Esophagus muscularis mucosa (tissue), 4 donors: ENCODE data around the gene DAB1. TPM values are rescaled to one million over a fixed set of nuclear protein-coding genes. Genes with fewer than 3 reads are reported as not detected.

Experiments
- DNase-seq: peaks from one replicate; pipeline ENCODE4 v3.0.0-alpha.2; 2017; ENCODE audit errors: extremely low spot score
- H3K27ac ChIP-seq, 4 donors: fragments of 200-600 bp; sonication (generic); replicated peaks in 1 of 4; 1 replicate in 3 of 4; 2 replicates in 1 of 4; pipeline ENCODE4 v1.5.1; 2016 to 2019; ENCODE audit warnings: mild to moderate bottlenecking in 1 of 4
- H3K27me3 ChIP-seq, 4 donors: fragments of 200-600 bp; sonication (generic); one replicate each; pipeline versions ENCODE4 v1.5.1 to v1.6.0; 2016 to 2019
- H3K36me3 ChIP-seq, 4 donors: fragments of 200-600 bp; sonication (generic); one replicate each; pipeline ENCODE4 v1.5.1; 2016 to 2019
- H3K4me1 ChIP-seq, 4 donors: fragments of 200-600 bp; sonication (generic); one replicate each; pipeline ENCODE4 v1.5.1; 2016 to 2019
- H3K4me3 ChIP-seq, 4 donors: fragments of 200-600 bp; sonication (generic); 1 replicate in 2 of 4; 2 replicates in 2 of 4; pipeline ENCODE4 v1.5.1; 2016 to 2019; ENCODE audit warnings: mild to moderate bottlenecking in 4 of 4, moderate library complexity in 1 of 4
- H3K9me3 ChIP-seq, 4 donors: fragments of 200-600 bp; sonication (generic); 1 replicate in 3 of 4; 2 replicates in 1 of 4; pipeline ENCODE4 v1.5.1; 2016 to 2019
- EP300 ChIP-seq: sonication (generic); formaldehyde crosslinking; IDR thresholded peaks from one replicate; pipeline ENCODE4 v1.6.1; 2017; ENCODE audit warnings: antibody characterized with exemption
- POLR2A ChIP-seq: fragments of 450-650 bp; IDR thresholded peaks from one replicate; pipeline ENCODE4 v1.6.1; 2017; ENCODE audit warnings: antibody characterized with exemption, moderate library complexity, mild to moderate bottlenecking, low read depth
- POLR2AphosphoS5 ChIP-seq, 2 donors: sonication (generic); formaldehyde crosslinking; IDR thresholded peaks; one replicate each; pipeline ENCODE4 v1.6.1; 2017; ENCODE audit warnings: antibody characterized with exemption in 2 of 2
- WGBS: methylation state at CpG from one replicate; pipeline ENCODE4 v1.1.5; 2018; 5-methylcytosine and 5-hydroxymethylcytosine counted together
- intact Hi-C: fragments of 100-400 bp; cut with DNase I; formaldehyde crosslinking; loops from one replicate; pipeline ENCODE4 v1.15.1; 2023
- total RNA-seq, 4 donors: library from RNA; depleted of rRNA; stranded (reverse); fragments of >200 nt; gene quantifications; one replicate each; pipeline versions ENCODE4 v1.1.0 to v1.2.1, GENCODE V29; 2016
- TF ChIP-seq, protein P1 (sequence below), 3 experiments: fragments of 200-600 bp in 2 of 3; fragments of 450-650 bp in 1 of 3; sonication (generic) in 2 of 3; IDR thresholded peaks; one replicate each; pipeline ENCODE4 v1.5.1; 2017 to 2019; ENCODE audit warnings: antibody characterized with exemption in 3 of 3, mild to moderate bottlenecking in 2 of 3, moderate library complexity in 1 of 3

The DAB1 gene
- total RNA-seq, 4 donors from 2014 or later = 0.26 to 1.3 (median 0.37) TPM

- Histone ChIP-seq H3K27ac (no peak overlapping the region), H3K9me3 (peaks cover 0 to 5% (median 0%) of the 10 kb centered on the region in 4 donors), H3K36me3 (no peaks in the 10 kb centered on the region), H3K4me3 (no peak overlapping the region), H3K27me3 (no peaks in the 10 kb centered on the region), H3K4me1 (no peaks in the 10 kb centered on the region)
- DNase-seq = no peak
- intact Hi-C loops = no loop called here
- TF ChIP-seq EP300 = no peak
- TF ChIP-seq POLR2AphosphoS5 (IDR thresholded peaks at IDR 0.05) = no peak
- TF ChIP-seq POLR2A = no peak
- TF ChIP-seq, protein P1, sequence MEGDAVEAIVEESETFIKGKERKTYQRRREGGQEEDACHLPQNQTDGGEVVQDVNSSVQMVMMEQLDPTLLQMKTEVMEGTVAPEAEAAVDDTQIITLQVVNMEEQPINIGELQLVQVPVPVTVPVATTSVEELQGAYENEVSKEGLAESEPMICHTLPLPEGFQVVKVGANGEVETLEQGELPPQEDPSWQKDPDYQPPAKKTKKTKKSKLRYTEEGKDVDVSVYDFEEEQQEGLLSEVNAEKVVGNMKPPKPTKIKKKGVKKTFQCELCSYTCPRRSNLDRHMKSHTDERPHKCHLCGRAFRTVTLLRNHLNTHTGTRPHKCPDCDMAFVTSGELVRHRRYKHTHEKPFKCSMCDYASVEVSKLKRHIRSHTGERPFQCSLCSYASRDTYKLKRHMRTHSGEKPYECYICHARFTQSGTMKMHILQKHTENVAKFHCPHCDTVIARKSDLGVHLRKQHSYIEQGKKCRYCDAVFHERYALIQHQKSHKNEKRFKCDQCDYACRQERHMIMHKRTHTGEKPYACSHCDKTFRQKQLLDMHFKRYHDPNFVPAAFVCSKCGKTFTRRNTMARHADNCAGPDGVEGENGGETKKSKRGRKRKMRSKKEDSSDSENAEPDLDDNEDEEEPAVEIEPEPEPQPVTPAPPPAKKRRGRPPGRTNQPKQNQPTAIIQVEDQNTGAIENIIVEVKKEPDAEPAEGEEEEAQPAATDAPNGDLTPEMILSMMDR (IDR thresholded peaks at IDR 0.05) = no peak
- 91% methylated on average over 4 of the region's 4 CpGs for WGBS
These were observed 95.9 kb downstream of the DAB1 start for GRCh38 chr1:57327946-57328345.

GRCh38 chr1:57327336-57327735 is 96.5 kb downstream of the DAB1 start:
- DNase-seq = no peak
- H3K27ac ChIP-seq = no peak overlapping the region
- no peaks in the 10 kb centered on the region for H3K36me3 ChIP-seq
- H3K27me3 ChIP-seq = no peaks in the 10 kb centered on the region
- intact Hi-C loops = no loop called here
- no peaks in the 10 kb centered on the region for H3K4me1 ChIP-seq
- no peak overlapping the region for H3K4me3 ChIP-seq
- TF ChIP-seq EP300 (no peak), POLR2A (no peak)
- TF ChIP-seq, protein P1 (IDR thresholded peaks at IDR 0.05) = no peak
- 44% methylated on average over 5 of the region's 5 CpGs for whole genome bisulfite sequencing
- H3K9me3 ChIP-seq = peaks cover 0 to 5% (median 0%) of the 10 kb centered on the region in 4 donors

GRCh38 chr1:57325536-57325935 is 98.3 kb downstream of the DAB1 start:
- intact Hi-C loops = no loop called here
- Histone ChIP-seq H3K9me3 (no peaks in the 10 kb centered on the region), H3K36me3 (no peaks in the 10 kb centered on the region), H3K27me3 (no peaks in the 10 kb centered on the region), H3K27ac (no peak overlapping the region), H3K4me3 (no peak overlapping the region), H3K4me1 (no peaks in the 10 kb centered on the region)
- 73% methylated on average over 1 of the region's 1 CpG for WGBS
- DNase-seq = no peak
- TF ChIP-seq POLR2AphosphoS5 (IDR thresholded peaks at IDR 0.05) (no peak), POLR2A (no peak), EP300 (no peak)
- TF ChIP-seq, protein P1 (IDR thresholded peaks at IDR 0.05) = no peak

GRCh38 chr1:57325117-57325516 is 98.7 kb downstream of the DAB1 start:
- no peak overlapping the region for H3K4me3 ChIP-seq
- no peak for DNase-seq
- intact Hi-C loops = no loop called here
- no peaks in the 10 kb centered on the region for H3K4me1 ChIP-seq
- no peak for TF ChIP-seq POLR2AphosphoS5 (IDR thresholded peaks at IDR 0.05)
- no peak for TF ChIP-seq POLR2A
- TF ChIP-seq EP300 = no peak
- TF ChIP-seq, protein P1 (IDR thresholded peaks at IDR 0.05) = no peak
- H3K27ac ChIP-seq = no peak overlapping the region
- H3K36me3 ChIP-seq = no peaks in the 10 kb centered on the region
- no peaks in the 10 kb centered on the region for H3K9me3 ChIP-seq
- no peaks in the 10 kb centered on the region for H3K27me3 ChIP-seq
- WGBS = 55% methylated on average over 4 of the region's 4 CpGs

GRCh38 chr1:57324388-57324787 is 99.5 kb downstream of the DAB1 start:
- no peaks in the 10 kb centered on the region for H3K9me3 ChIP-seq
- intact Hi-C loops = no loop called here
- no peak for DNase-seq
- TF ChIP-seq, protein P1 (IDR thresholded peaks at IDR 0.05) = no peak
- TF ChIP-seq EP300 (no peak), POLR2A (no peak), POLR2AphosphoS5 (IDR thresholded peaks at IDR 0.05) (no peak)
- 96% methylated on average over 3 of the region's 3 CpGs for WGBS
- H3K27ac ChIP-seq = no peak overlapping the region
- H3K36me3 ChIP-seq = no peaks in the 10 kb centered on the region
- H3K4me1 ChIP-seq = no peaks in the 10 kb centered on the region
- H3K27me3 ChIP-seq = no peaks in the 10 kb centered on the region
- H3K4me3 ChIP-seq = no peak overlapping the region
